HG02870 (cell line): ENCODE measurements around the gene DCAF17.
"Not testable (repeated sequence)": the region's sequence is repeated elsewhere in the genome, so short reads cannot be mapped to it uniquely, and the experiment has no call there.

Experiments used
- ATAC-seq: cut with Tn5 transposase; IDR thresholded peaks from one replicate; pipeline ENCODE4 v1.9.1; 2021; ENCODE audit warnings: mild to moderate bottlenecking, moderate library complexity; ENCODE audit not compliant: unreplicated experiment

DCAF17 gene

GRCh38 chr2:171509945-171510731 is 76.1 kb downstream of the DCAF17 start:
- ATAC-seq, result peak; percentile 80

- no peak for ATAC-seq
These were observed 78.0 kb downstream of the DCAF17 start for GRCh38 chr2:171512014-171512413.

- ATAC-seq, result no peak
These were observed 78.7 kb downstream of the DCAF17 start for GRCh38 chr2:171512683-171513195.

- ATAC-seq, result peak; percentile 52
These were observed 79.7 kb downstream of the DCAF17 start for GRCh38 chr2:171513719-171514160.

GRCh38 chr2:171514908-171515582 is 81.0 kb downstream of the DCAF17 start:
- ATAC-seq, result no peak

- no peak for ATAC-seq
These were observed 81.8 kb downstream of the DCAF17 start for GRCh38 chr2:171515672-171516298.

- ATAC-seq, result no peak
These were observed 82.8 kb downstream of the DCAF17 start for GRCh38 chr2:171516793-171517192.

GRCh38 chr2:171520471-171520870 is 86.4 kb downstream of the DCAF17 start:
- no peak for ATAC-seq

GRCh38 chr2:171521361-171522051 is 87.5 kb downstream of the DCAF17 start:
- ATAC-seq, result no peak

GRCh38 chr2:171522052-171522787 is 88.2 kb downstream of the DCAF17 start, which contains the start of gene CYBRD1:
CYBRD1 (plus strand) TSS chr2:171522474; CDS start chr2:171522546, 72 bp downstream.
- peak; percentile 58 for ATAC-seq

GRCh38 chr2:171522788-171523087 is 88.7 kb downstream of the DCAF17 start:
- ATAC-seq, result peak; percentile 25

GRCh38 chr2:171523088-171524017 is 89.3 kb downstream of the DCAF17 start:
- ATAC-seq, result peak; percentile 36

GRCh38 chr2:171524018-171524401 is 90.0 kb downstream of the DCAF17 start:
- no peak for ATAC-seq

GRCh38 chr2:171529914-171530313 is 95.9 kb downstream of the DCAF17 start:
- no peak for ATAC-seq

- ATAC-seq, result no peak
These were observed 96.4 kb downstream of the DCAF17 start for GRCh38 chr2:171530378-171530777.

- ATAC-seq, result not testable (repeated sequence)
These were observed 96.8 kb downstream of the DCAF17 start for GRCh38 chr2:171530859-171531258.

- ATAC-seq, result no peak
These were observed 97.3 kb downstream of the DCAF17 start for GRCh38 chr2:171531291-171531690.

- no peak for ATAC-seq
These were observed 97.9 kb downstream of the DCAF17 start for GRCh38 chr2:171531836-171532450.

- no peak for ATAC-seq
These were observed 99.3 kb downstream of the DCAF17 start for GRCh38 chr2:171533331-171533730.
